ENCODE measurements around the gene GAS2L1. TPM values are rescaled to one million over a fixed set of nuclear protein-coding genes. Genes with fewer than 3 reads are reported as not detected.
"Not testable (repeated sequence)": the region's sequence is repeated elsewhere in the genome, so short reads cannot be mapped to it uniquely, and the experiment has no call there.

The GAS2L1 gene
- total and polyA plus RNA-seq, 2 experiments from 2014 or later: 17.3 to 21.0 TPM

DNA sequence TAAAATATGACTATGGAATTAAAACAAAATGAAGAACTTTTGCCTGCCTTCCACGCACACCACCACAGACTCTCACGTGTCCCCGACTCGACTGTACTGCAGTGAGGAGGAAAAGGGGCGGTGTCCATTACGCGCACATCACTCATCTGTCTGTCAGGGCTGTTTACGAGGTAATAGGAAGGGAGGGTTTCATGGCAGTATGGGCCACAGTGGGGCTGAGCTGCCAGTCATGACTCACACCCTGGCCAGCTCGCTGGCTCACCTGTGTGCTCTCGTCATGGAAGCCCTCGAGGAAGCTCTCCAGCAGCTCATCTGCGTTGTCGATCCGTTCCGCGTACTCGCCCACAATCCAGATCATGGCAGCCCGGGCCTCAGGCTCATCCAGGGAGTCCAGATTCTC, 42.5 kb downstream of the GAS2L1 start:
- Histone ChIP-seq H3K9me3 (ENCODE audit: low read depth) (no peaks in the 10 kb centered on the region), H3K36me3 (peaks cover 54% of the 10 kb centered on the region), H3K4me1 (ENCODE audit: low read depth) (peaks cover 5% of the 10 kb centered on the region), H3K27ac (no peak overlapping the region), H3K27me3 (no peaks in the 10 kb centered on the region), H3K4me3 (no peak overlapping the region)
- TF ChIP-seq, protein P1, sequence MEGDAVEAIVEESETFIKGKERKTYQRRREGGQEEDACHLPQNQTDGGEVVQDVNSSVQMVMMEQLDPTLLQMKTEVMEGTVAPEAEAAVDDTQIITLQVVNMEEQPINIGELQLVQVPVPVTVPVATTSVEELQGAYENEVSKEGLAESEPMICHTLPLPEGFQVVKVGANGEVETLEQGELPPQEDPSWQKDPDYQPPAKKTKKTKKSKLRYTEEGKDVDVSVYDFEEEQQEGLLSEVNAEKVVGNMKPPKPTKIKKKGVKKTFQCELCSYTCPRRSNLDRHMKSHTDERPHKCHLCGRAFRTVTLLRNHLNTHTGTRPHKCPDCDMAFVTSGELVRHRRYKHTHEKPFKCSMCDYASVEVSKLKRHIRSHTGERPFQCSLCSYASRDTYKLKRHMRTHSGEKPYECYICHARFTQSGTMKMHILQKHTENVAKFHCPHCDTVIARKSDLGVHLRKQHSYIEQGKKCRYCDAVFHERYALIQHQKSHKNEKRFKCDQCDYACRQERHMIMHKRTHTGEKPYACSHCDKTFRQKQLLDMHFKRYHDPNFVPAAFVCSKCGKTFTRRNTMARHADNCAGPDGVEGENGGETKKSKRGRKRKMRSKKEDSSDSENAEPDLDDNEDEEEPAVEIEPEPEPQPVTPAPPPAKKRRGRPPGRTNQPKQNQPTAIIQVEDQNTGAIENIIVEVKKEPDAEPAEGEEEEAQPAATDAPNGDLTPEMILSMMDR (IDR thresholded peaks at IDR 0.05; ENCODE audit: low read depth, low read length): no peak
- DNase-seq (ENCODE audit: low read depth in 1 of 2, low spot score in 1 of 2): no peak

DNA sequence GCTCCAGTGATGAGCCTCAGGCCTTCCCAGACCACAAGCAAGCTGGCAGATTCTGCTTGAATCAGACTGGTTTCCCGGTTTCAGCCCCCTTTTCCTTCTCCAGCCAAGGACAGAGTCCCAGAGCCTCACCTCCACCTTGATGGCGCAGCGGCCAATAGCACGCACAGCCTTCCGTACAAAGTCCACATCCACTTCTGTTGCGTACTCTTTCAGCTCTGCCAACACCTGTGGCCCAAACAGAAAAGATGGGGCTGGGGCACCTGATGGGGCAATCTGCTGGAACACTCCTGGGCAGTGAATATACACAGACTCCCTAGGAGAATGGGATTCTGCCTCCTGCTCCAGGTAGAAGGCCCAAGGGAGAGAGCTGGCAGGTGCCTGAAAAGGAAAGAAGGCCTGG, 44.6 kb downstream of the GAS2L1 start:
- H3K4me1 ChIP-seq (ENCODE audit: low read depth): no peaks in the 10 kb centered on the region
- no peaks in the 10 kb centered on the region for H3K27me3 ChIP-seq
- H3K9me3 ChIP-seq (ENCODE audit: low read depth): no peaks in the 10 kb centered on the region
- TF ChIP-seq, protein P1 (IDR thresholded peaks at IDR 0.05; ENCODE audit: low read depth, low read length): no peak
- peaks cover 57% of the 10 kb centered on the region for H3K36me3 ChIP-seq
- H3K27ac ChIP-seq: no peak overlapping the region
- no peak overlapping the region for H3K4me3 ChIP-seq
- no peak for DNase-seq (ENCODE audit: low read depth in 1 of 2, low spot score in 1 of 2)

DNA sequence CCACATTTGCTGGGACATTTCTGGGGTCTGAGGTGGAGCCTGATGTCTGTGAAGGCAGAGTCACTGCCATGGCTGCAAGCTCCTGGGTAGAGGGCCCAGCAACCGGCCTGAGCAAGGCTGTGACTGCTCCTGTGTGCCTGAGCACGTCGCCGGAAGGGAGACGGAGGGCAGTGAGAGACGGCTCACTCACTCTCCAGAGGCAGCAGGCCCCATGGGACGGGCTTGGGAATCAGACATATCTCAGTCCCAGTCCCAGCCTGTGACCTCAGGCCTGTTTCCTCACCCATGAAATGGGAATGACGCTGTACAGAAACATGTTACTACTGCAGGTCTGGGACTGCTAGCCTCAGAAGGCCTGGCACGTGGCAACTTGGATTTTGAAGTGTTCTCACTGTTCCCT, 45.4 kb downstream of the GAS2L1 start:
- H3K4me1 ChIP-seq (ENCODE audit: low read depth): no peaks in the 10 kb centered on the region
- H3K9me3 ChIP-seq (ENCODE audit: low read depth): no peaks in the 10 kb centered on the region
- H3K36me3 ChIP-seq: peaks cover 57% of the 10 kb centered on the region
- H3K4me3 ChIP-seq: no peak overlapping the region
- TF ChIP-seq, protein P1 (IDR thresholded peaks at IDR 0.05; ENCODE audit: low read depth, low read length): no peak
- no peak overlapping the region for H3K27ac ChIP-seq
- no peaks in the 10 kb centered on the region for H3K27me3 ChIP-seq
- no peak for DNase-seq (ENCODE audit: low read depth in 1 of 2, low spot score in 1 of 2)

DNA sequence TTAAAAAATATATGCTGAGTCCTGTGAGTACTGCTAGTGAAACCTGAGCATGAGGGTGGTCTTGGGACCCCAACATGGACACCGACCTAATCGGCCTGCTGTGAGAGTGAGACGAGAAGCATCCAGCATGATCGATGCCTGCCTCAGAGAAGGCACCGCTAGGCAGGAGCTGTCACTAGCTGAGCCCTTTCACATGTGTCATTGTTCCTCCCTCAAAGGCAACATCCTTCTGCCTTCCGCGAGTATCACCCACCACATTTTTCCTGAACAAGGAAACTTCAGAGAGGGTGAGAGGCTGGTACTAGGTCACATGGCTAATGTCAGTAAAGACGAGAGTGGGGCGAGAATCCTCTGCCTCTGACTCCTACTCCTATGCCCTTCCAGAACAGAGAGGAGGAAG, 46.3 kb downstream of the GAS2L1 start:
- no peak overlapping the region for H3K27ac ChIP-seq

DNA sequence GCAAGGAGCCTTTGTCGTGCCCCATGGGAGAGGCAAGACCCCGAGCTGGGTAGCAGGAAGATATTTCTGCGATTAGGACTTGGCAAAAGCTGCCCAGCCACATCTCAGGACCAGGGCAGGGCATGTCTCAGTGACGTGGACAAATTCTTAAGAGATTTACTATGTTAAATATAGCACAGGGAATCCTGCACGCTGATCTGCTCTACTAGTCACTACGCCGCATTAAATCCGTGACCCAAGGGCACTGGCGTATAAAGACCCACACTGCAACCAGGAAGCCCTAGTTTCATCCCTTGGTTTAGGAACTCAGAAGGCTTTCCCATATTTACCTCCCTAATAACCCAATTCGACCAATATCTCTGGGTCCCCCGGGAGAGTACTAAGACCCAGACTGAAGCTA, 46.8 kb downstream of the GAS2L1 start:
- TF ChIP-seq, protein P1 (IDR thresholded peaks at IDR 0.05; ENCODE audit: low read depth, low read length): no peak
- Histone ChIP-seq H3K4me1 (ENCODE audit: low read depth) (no peaks in the 10 kb centered on the region), H3K9me3 (ENCODE audit: low read depth) (no peaks in the 10 kb centered on the region), H3K27ac (no peak overlapping the region), H3K27me3 (no peaks in the 10 kb centered on the region), H3K4me3 (no peak overlapping the region), H3K36me3 (peaks cover 46% of the 10 kb centered on the region)
- no peak for DNase-seq (ENCODE audit: low read depth in 1 of 2, low spot score in 1 of 2)

More for the DNA sequence above, 46.3 kb downstream of the GAS2L1 start:
- H3K4me1 ChIP-seq (ENCODE audit: low read depth): no peaks in the 10 kb centered on the region
- TF ChIP-seq, protein P1 (IDR thresholded peaks at IDR 0.05; ENCODE audit: low read depth, low read length): no peak
- peaks cover 51% of the 10 kb centered on the region for H3K36me3 ChIP-seq
- no peaks in the 10 kb centered on the region for H3K27me3 ChIP-seq
- DNase-seq (ENCODE audit: low read depth in 1 of 2, low spot score in 1 of 2): no peak
- no peak overlapping the region for H3K4me3 ChIP-seq
- H3K9me3 ChIP-seq (ENCODE audit: low read depth): no peaks in the 10 kb centered on the region

DNA sequence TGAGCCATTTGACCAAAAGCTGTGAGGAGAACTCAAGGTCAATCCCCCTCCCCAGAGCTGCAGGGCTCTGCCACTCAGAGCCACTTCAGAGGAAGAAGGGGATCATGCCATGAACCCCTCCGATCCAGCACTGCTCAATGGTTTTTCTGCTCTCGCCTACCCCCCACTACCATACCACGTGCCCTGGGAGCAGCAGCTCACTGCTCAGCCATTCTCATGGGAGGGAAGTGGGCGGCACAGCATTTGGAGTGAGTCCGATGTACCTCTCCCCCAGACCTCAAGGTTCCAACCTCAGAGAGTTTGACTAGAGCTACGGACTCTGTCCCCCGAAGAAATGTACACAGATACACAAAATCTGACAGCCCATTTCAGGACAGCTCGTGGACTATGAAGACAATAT, 47.4 kb downstream of the GAS2L1 start:
- TF ChIP-seq, protein P1 (IDR thresholded peaks at IDR 0.05; ENCODE audit: low read depth, low read length): no peak
- Histone ChIP-seq H3K4me1 (ENCODE audit: low read depth) (no peaks in the 10 kb centered on the region), H3K4me3 (no peak overlapping the region), H3K9me3 (ENCODE audit: low read depth) (no peaks in the 10 kb centered on the region), H3K27ac (no peak overlapping the region), H3K27me3 (no peaks in the 10 kb centered on the region), H3K36me3 (peaks cover 40% of the 10 kb centered on the region)
- DNase-seq (ENCODE audit: low read depth in 1 of 2, low spot score in 1 of 2): no peak

DNA sequence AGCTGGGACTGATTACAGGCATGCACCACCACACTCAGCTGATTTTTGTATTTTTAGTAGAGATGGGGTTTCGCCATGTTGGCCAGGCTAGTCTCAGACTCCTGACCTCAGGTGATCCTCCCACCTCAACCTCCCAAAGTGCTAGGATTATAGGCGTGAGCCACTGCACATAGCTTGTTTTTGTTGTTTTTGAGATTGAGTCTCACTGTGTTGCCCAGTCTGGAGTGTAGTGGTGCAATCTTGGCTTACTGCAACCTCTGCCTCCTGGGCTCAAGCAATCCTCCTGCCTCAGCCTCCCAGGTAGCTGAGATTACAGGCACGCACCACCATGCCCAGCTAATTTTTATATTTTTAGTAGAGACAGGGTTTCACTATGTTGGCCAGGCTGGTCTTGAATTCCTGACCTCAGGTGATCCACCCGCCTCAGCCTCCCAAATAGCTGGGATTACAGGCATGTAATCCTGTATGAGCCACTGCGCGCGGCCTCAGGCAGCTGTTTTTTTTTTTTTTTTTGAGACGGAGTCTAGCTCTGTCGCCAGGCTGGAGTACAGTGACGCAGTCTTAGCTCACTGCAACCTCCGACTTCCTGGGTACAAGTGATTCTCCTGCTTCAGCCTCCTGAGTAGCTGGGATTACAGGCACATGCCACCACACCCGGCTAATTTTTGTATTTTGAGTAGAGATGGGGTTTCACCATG, 50.9 kb downstream of the GAS2L1 start:
- not testable (repeated sequence) for H3K4me1 ChIP-seq (ENCODE audit: low read depth); H3K27ac ChIP-seq; DNase-seq (ENCODE audit: low read depth in 1 of 2, low spot score in 1 of 2); H3K4me3 ChIP-seq; H3K27me3 ChIP-seq; H3K9me3 ChIP-seq (ENCODE audit: low read depth)
- H3K36me3 ChIP-seq: peaks cover 13% of the 10 kb centered on the region
